Activated CD8-positive, alpha-beta T cell treated with anti-CD3 and anti-CD28 coated beads for 36 hours (primary cell): ENCODE results near the gene PLPPR4. TPM values are rescaled to one million over a fixed set of nuclear protein-coding genes. Genes with fewer than 3 reads are reported as not detected.

Experiments used
- ATAC-seq: fragments of 200-7000 bp; cut with Tn5 transposase; one replicate; pipeline ENCODE4 v1.10.0; 2021; ENCODE audit warnings: mild to moderate bottlenecking, moderate library complexity
- CTCF ChIA-PET: fragments of 350-600 bp; sonication (Branson Sonifier 250); formaldehyde crosslinking; loops from one replicate; lab custom pipeline; 2021; ENCODE audit warnings: antibody characterized with exemption; lab: Charles Lee
- POLR2A ChIA-PET: fragments of 350-600 bp; sonication (Branson Sonifier 250); formaldehyde crosslinking; loops from one replicate; lab custom pipeline; 2021; ENCODE audit warnings: antibody characterized with exemption; lab: Charles Lee
- DNase-seq: peaks from one replicate; pipeline ENCODE4 v3.0.0-alpha.2; 2020
- H3K27ac Mint-ChIP-seq: one replicate; pipeline ENCODE4 v1.8.0; 2021; ENCODE audit warnings: mild to moderate bottlenecking, mixed read lengths
- H3K27me3 Mint-ChIP-seq: one replicate; pipeline ENCODE4 v1.8.0; 2021; ENCODE audit warnings: mixed read lengths
- H3K36me3 Mint-ChIP-seq: one replicate; pipeline ENCODE4 v1.8.0; 2021; ENCODE audit warnings: low read depth, mixed read lengths
- H3K4me1 Mint-ChIP-seq: one replicate; pipeline ENCODE4 v1.8.0; 2021; ENCODE audit warnings: low read depth, mixed read lengths
- H3K4me3 Mint-ChIP-seq: one replicate; pipeline ENCODE4 v1.8.0; 2021; ENCODE audit warnings: mild to moderate bottlenecking, moderate library complexity, mixed read lengths
- H3K9me3 Mint-ChIP-seq: one replicate; pipeline ENCODE4 v1.8.0; 2021; ENCODE audit warnings: mixed read lengths
- intact Hi-C: fragments of 100-400 bp; cut with micrococcal nuclease; formaldehyde crosslinking; loops from one replicate; pipeline ENCODE4 v1.10.0; 2022
- total RNA-seq, 2 experiments: library from RNA; stranded (reverse); gene quantifications; one replicate each; pipeline ENCODE4 v1.2.3, GENCODE V29; 2021
- TF ChIP-seq, protein P1 (sequence below): fragments of 200-600 bp; IDR thresholded peaks from one replicate; pipeline ENCODE4 v1.8.0; 2022; ENCODE audit warnings: antibody characterized with exemption, mild to moderate bottlenecking

PLPPR4 gene
- total RNA-seq, 2 experiments from 2014 or later: not detected

GRCh38 chr1:99218999-99219398, 45.3 kb upstream of the PLPPR4 start:
- ATAC-seq (no peak), DNase-seq (no peak)
- H3K9me3 Mint-ChIP-seq: no peaks in the 10 kb centered on the region
- TF ChIP-seq, protein P1, sequence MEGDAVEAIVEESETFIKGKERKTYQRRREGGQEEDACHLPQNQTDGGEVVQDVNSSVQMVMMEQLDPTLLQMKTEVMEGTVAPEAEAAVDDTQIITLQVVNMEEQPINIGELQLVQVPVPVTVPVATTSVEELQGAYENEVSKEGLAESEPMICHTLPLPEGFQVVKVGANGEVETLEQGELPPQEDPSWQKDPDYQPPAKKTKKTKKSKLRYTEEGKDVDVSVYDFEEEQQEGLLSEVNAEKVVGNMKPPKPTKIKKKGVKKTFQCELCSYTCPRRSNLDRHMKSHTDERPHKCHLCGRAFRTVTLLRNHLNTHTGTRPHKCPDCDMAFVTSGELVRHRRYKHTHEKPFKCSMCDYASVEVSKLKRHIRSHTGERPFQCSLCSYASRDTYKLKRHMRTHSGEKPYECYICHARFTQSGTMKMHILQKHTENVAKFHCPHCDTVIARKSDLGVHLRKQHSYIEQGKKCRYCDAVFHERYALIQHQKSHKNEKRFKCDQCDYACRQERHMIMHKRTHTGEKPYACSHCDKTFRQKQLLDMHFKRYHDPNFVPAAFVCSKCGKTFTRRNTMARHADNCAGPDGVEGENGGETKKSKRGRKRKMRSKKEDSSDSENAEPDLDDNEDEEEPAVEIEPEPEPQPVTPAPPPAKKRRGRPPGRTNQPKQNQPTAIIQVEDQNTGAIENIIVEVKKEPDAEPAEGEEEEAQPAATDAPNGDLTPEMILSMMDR: no peak
- H3K27ac Mint-ChIP-seq: no peak overlapping the region
- no peaks in the 10 kb centered on the region for H3K36me3 Mint-ChIP-seq
- H3K4me3 Mint-ChIP-seq: no peak overlapping the region
- ChIA-PET POLR2A (no interaction called here), CTCF (no interaction called here)
- peaks cover 6% of the 10 kb centered on the region for H3K27me3 Mint-ChIP-seq
- H3K4me1 Mint-ChIP-seq: no peaks in the 10 kb centered on the region
- intact Hi-C loops: no loop called here

DNA sequence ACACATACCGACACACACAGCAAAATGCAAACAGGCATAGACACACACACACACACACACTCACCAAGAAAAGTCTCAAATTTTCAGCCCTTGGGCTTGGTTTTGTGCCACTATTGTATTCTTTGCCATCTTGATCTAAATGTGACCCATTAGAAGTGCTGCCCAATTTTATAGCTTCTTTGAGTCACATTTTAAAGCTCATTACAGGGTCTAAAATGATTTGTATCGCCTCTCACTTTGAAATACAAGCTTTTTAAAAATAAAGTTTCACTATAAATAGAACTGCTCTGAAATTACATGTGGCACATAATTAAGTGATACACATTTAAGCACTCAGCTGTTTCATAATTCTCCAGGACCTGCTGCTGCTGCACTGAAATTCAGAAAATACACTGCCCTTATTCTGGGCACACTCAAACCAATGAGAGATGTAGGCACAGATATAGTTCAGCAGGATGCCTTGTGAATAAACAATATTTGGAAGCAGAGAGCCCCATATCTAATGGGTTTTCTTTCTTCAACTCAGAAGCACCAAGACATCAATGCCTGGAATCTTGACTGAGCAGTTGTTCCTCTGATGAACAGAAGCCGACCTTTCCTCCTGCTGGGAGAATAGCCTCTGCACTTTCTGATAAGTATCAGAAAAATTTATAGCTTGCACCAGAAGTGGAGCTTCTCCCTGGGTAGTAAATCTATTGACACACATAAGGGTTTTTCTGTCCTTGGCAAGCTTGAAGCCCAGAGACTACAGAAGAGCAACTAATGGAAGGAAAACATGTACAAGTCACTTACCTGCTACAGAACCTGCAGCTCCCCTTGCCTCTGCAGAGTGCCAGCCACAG, 37.0 kb upstream of the PLPPR4 start:
- ChIA-PET CTCF (no interaction called here), POLR2A (no interaction called here)
- intact Hi-C loops: no loop called here

GRCh38 chr1:99228153-99228552, 36.1 kb upstream of the PLPPR4 start:
- ATAC-seq: no peak
- TF ChIP-seq, protein P1: no peak
- intact Hi-C loops: no loop called here

More for the DNA sequence above, 37.0 kb upstream of the PLPPR4 start:
- Mint-ChIP-seq H3K36me3 (no peaks in the 10 kb centered on the region), H3K27me3 (peaks cover 6% of the 10 kb centered on the region), H3K4me3 (no peak overlapping the region), H3K27ac (no peak overlapping the region), H3K4me1 (no peaks in the 10 kb centered on the region), H3K9me3 (no peaks in the 10 kb centered on the region)
- ATAC-seq (no peak), DNase-seq (no peak)
- TF ChIP-seq, protein P1: no peak

DNA sequence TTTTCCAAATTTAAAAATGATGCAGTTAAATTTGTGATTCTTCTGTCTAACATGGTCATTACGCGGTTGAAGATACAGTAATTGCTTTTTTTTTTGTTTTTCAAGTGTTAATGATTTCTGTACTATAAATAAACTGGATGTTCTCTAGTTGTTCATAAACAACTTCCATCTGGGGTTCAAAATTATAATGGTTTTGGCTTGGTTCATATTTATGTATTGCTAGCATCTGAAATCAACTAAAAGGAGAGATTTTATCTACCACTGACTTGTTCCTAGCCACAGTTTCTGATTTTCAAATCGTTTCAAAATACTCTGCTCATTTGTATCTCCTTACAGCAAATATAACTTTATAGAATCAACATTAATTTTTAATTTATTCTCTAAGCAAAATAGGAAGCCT, 35.2 kb upstream of the PLPPR4 start:
- intact Hi-C loops: no loop called here
- Mint-ChIP-seq H3K9me3 (no peaks in the 10 kb centered on the region), H3K27ac (no peak overlapping the region), H3K36me3 (no peaks in the 10 kb centered on the region), H3K4me3 (no peak overlapping the region), H3K27me3 (peaks cover 2% of the 10 kb centered on the region), H3K4me1 (no peaks in the 10 kb centered on the region)
- TF ChIP-seq, protein P1: no peak
- CTCF ChIA-PET: no interaction called here
- ATAC-seq (no peak), DNase-seq (no peak)
- POLR2A ChIA-PET: no interaction called here

More at GRCh38 chr1:99228153-99228552, 36.1 kb upstream of the PLPPR4 start:
- no peak for DNase-seq
- ChIA-PET CTCF (no interaction called here), POLR2A (no interaction called here)
- H3K9me3 Mint-ChIP-seq: no peaks in the 10 kb centered on the region
- H3K36me3 Mint-ChIP-seq: no peaks in the 10 kb centered on the region
- peaks cover 6% of the 10 kb centered on the region for H3K27me3 Mint-ChIP-seq
- no peak overlapping the region for H3K27ac Mint-ChIP-seq
- H3K4me1 Mint-ChIP-seq: no peaks in the 10 kb centered on the region
- H3K4me3 Mint-ChIP-seq: no peak overlapping the region

- ChIA-PET POLR2A (no interaction called here), CTCF (no interaction called here)
- Mint-ChIP-seq H3K9me3 (no peaks in the 10 kb centered on the region), H3K36me3 (no peaks in the 10 kb centered on the region), H3K4me1 (no peaks in the 10 kb centered on the region), H3K4me3 (no peak overlapping the region), H3K27me3 (peaks cover 2% of the 10 kb centered on the region), H3K27ac (no peak overlapping the region)
- TF ChIP-seq, protein P1: no peak
- DNase-seq (no peak), ATAC-seq (no peak)
- intact Hi-C loops: no loop called here
Observed at GRCh38 chr1:99230695-99231094, 33.6 kb upstream of the PLPPR4 start.
